HG02973 (cell line): ENCODE results near the gene VPS35L.
"Not testable (repeated sequence)": the region's sequence is repeated elsewhere in the genome, so short reads cannot be mapped to it uniquely, and the experiment has no call there.

Experiments used
- ATAC-seq: cut with Tn5 transposase; IDR thresholded peaks from one replicate; pipeline ENCODE4 v1.9.1; 2021; ENCODE audit warnings: moderate library complexity; ENCODE audit not compliant: unreplicated experiment

VPS35L gene

GRCh38 chr16:19709381-19710136 lies 154.1 kb downstream of the VPS35L start:
- ATAC-seq: no peak

- no peak for ATAC-seq
Observed at GRCh38 chr16:19710191-19710908, 154.8 kb downstream of the VPS35L start.

GRCh38 chr16:19710991-19711545 lies 155.6 kb downstream of the VPS35L start:
- ATAC-seq: no peak

- no peak for ATAC-seq
Observed at GRCh38 chr16:19711643-19712042, 156.1 kb downstream of the VPS35L start.

GRCh38 chr16:19712418-19713058 lies 157.0 kb downstream of the VPS35L start:
- no peak for ATAC-seq

- no peak for ATAC-seq
Observed at GRCh38 chr16:19713697-19714096, 158.2 kb downstream of the VPS35L start.

GRCh38 chr16:19715566-19715965 lies 160.1 kb downstream of the VPS35L start:
- no peak for ATAC-seq

- ATAC-seq: no peak
Observed at GRCh38 chr16:19716183-19716582, 160.7 kb downstream of the VPS35L start.

GRCh38 chr16:19716728-19717127 lies 161.2 kb downstream of the VPS35L start:
- ATAC-seq: not testable (repeated sequence)

GRCh38 chr16:19717314-19717713 lies 161.8 kb downstream of the VPS35L start:
- no peak for ATAC-seq

GRCh38 chr16:19717741-19718623 lies 162.5 kb downstream of the VPS35L start, which contains the start of the genes IQCK and KNOP1:
Gene IQCK, plus strand, starts transcription at chr16:19718271. Its CDS starts 36 bp downstream, at chr16:19718307.
Gene KNOP1, minus strand, starts transcription at chr16:19718227. Its CDS starts 3,192 bp downstream, at chr16:19715035.
- ATAC-seq: peak; percentile 87

GRCh38 chr16:19718624-19718965 lies 163.1 kb downstream of the VPS35L start:
- ATAC-seq: no peak

GRCh38 chr16:19722269-19722952 lies 166.9 kb downstream of the VPS35L start:
- ATAC-seq: no peak

GRCh38 chr16:19722981-19723380 lies 167.5 kb downstream of the VPS35L start:
- ATAC-seq: no peak

- no peak for ATAC-seq
Observed at GRCh38 chr16:19728636-19728965, 173.1 kb downstream of the VPS35L start.

- no peak for ATAC-seq
Observed at GRCh38 chr16:19733551-19733950, 178.0 kb downstream of the VPS35L start.

- ATAC-seq: no peak
Observed at GRCh38 chr16:19735074-19735867, 179.8 kb downstream of the VPS35L start.

- no peak for ATAC-seq
Observed at GRCh38 chr16:19737306-19738038, 182.0 kb downstream of the VPS35L start.

GRCh38 chr16:19741354-19741753 lies 185.9 kb downstream of the VPS35L start:
- no peak for ATAC-seq
